Measurements from ENCODE around the gene MAGI1. TPM values are rescaled to one million over a fixed set of nuclear protein-coding genes. Genes with fewer than 3 reads are reported as not detected.

Gene MAGI1
- total and polyA plus RNA-seq, 4 donors = 9.9 to 88.1 (median 24.6) TPM

GRCh38 chr3:66015841-66016240 lies 22.9 kb downstream of the MAGI1 start:
- H3K27ac ChIP-seq (ENCODE audit: low read depth in 1 of 2, low read length in 1 of 2) = no peak overlapping the region
- DNase-seq = no peak
- H3K27me3 ChIP-seq (ENCODE audit: control insufficient read depth in 3 of 3, insufficient read depth in 3 of 3, low read length in 2 of 3) = no peaks in the 10 kb centered on the region
- H3K36me3 ChIP-seq (ENCODE audit: control insufficient read depth in 4 of 4, insufficient read depth in 4 of 4, low read length in 4 of 4) = no peaks in the 10 kb centered on the region
- no peaks in the 10 kb centered on the region for H3K9me3 ChIP-seq (ENCODE audit: control insufficient read depth in 4 of 4, insufficient read depth in 3 of 4, low read length in 3 of 4)
- whole genome bisulfite sequencing, 2 donors = 92 to 95% methylated on average over 4 of the region's 4 CpGs
- H3K9ac ChIP-seq (ENCODE audit: insufficient read depth in 1 of 2, low read length in 2 of 2) = no peak overlapping the region
- ATAC-seq (ENCODE audit: insufficient read depth, low FRiP score) = no peak
- H3K4me3 ChIP-seq = no peak overlapping the region
- peaks cover 0 to 28% (median 4%) of the 10 kb centered on the region in 5 donors for H3K4me1 ChIP-seq (ENCODE audit: control insufficient read depth in 5 of 5, insufficient read depth in 5 of 5, low read length in 5 of 5)
- TF ChIP-seq, protein P1, sequence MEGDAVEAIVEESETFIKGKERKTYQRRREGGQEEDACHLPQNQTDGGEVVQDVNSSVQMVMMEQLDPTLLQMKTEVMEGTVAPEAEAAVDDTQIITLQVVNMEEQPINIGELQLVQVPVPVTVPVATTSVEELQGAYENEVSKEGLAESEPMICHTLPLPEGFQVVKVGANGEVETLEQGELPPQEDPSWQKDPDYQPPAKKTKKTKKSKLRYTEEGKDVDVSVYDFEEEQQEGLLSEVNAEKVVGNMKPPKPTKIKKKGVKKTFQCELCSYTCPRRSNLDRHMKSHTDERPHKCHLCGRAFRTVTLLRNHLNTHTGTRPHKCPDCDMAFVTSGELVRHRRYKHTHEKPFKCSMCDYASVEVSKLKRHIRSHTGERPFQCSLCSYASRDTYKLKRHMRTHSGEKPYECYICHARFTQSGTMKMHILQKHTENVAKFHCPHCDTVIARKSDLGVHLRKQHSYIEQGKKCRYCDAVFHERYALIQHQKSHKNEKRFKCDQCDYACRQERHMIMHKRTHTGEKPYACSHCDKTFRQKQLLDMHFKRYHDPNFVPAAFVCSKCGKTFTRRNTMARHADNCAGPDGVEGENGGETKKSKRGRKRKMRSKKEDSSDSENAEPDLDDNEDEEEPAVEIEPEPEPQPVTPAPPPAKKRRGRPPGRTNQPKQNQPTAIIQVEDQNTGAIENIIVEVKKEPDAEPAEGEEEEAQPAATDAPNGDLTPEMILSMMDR (IDR thresholded peaks at IDR 0.05; ENCODE audit: control extremely low read depth, extremely low read depth) = no peak

DNA sequence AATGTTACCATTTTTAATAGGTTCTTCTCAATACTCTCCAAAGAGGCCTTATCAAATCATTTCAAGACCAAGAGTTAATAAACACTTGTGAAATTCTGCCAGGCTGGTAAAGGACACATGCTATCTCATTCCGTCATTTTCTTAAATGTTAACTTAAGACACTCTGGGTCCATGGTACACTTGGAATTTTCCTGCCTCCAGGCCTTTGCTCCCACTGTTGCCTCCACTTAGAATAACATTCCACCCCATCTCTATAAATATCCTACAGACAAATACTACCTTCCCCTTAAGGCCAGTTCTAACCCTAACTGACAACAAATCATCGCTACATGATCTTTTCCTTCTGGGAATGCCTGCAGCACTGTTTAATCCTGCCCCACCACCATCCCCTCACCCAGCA lies 24.1 kb downstream of the MAGI1 start:
- Histone ChIP-seq H3K27me3 (ENCODE audit: control insufficient read depth in 3 of 3, insufficient read depth in 3 of 3, low read length in 2 of 3) (no peaks in the 10 kb centered on the region), H3K9ac (ENCODE audit: insufficient read depth in 1 of 2, low read length in 2 of 2) (no peak overlapping the region), H3K27ac (ENCODE audit: low read depth in 1 of 2, low read length in 1 of 2) (no peak overlapping the region), H3K36me3 (ENCODE audit: control insufficient read depth in 4 of 4, insufficient read depth in 4 of 4, low read length in 4 of 4) (no peaks in the 10 kb centered on the region), H3K4me3 (no peak overlapping the region), H3K4me1 (ENCODE audit: control insufficient read depth in 5 of 5, insufficient read depth in 5 of 5, low read length in 5 of 5) (peaks cover 0 to 28% (median 4%) of the 10 kb centered on the region in 5 donors), H3K9me3 (ENCODE audit: control insufficient read depth in 4 of 4, insufficient read depth in 3 of 4, low read length in 3 of 4) (no peaks in the 10 kb centered on the region)
- TF ChIP-seq, protein P1 (IDR thresholded peaks at IDR 0.05; ENCODE audit: control extremely low read depth, extremely low read depth) = no peak
- ATAC-seq (ENCODE audit: insufficient read depth, low FRiP score) (no peak), DNase-seq (no peak)
- WGBS, 2 donors = 42 to 72% methylated on average over 2 of the region's 2 CpGs

- H3K4me1 ChIP-seq (ENCODE audit: control insufficient read depth in 5 of 5, insufficient read depth in 5 of 5, low read length in 5 of 5) = peaks cover 0 to 28% (median 4%) of the 10 kb centered on the region in 5 donors
These were observed 24.7 kb downstream of the MAGI1 start for GRCh38 chr3:66014056-66014455.

More at GRCh38 chr3:66014056-66014455, 24.7 kb downstream of the MAGI1 start:
- DNase-seq (no peak), ATAC-seq (ENCODE audit: insufficient read depth, low FRiP score) (no peak)
- no peak overlapping the region for H3K9ac ChIP-seq (ENCODE audit: insufficient read depth in 1 of 2, low read length in 2 of 2)
- no peaks in the 10 kb centered on the region for H3K27me3 ChIP-seq (ENCODE audit: control insufficient read depth in 3 of 3, insufficient read depth in 3 of 3, low read length in 2 of 3)
- no peaks in the 10 kb centered on the region for H3K36me3 ChIP-seq (ENCODE audit: control insufficient read depth in 4 of 4, insufficient read depth in 4 of 4, low read length in 4 of 4)
- H3K9me3 ChIP-seq (ENCODE audit: control insufficient read depth in 4 of 4, insufficient read depth in 3 of 4, low read length in 3 of 4) = no peaks in the 10 kb centered on the region
- TF ChIP-seq, protein P1 (IDR thresholded peaks at IDR 0.05; ENCODE audit: control extremely low read depth, extremely low read depth) = no peak
- H3K27ac ChIP-seq (ENCODE audit: low read depth in 1 of 2, low read length in 1 of 2) = no peak overlapping the region
- no peak overlapping the region for H3K4me3 ChIP-seq
- 80 to 90% methylated on average over 2 of the region's 2 CpGs for WGBS, 2 donors

Data from lung (tissue), 12 donors.